Measurements from ENCODE around the gene C13orf46. TPM values are rescaled to one million over a fixed set of nuclear protein-coding genes. Genes with fewer than 3 reads are reported as not detected.

Gene C13orf46
- total RNA-seq = 10 to 100 TPM; 28.8 to 38.6 TPM

GRCh38 chr13:113973218-113974164 lies at the start of gene C13orf46:
Gene C13orf46 (minus strand): TSS chr13:113974076. CDS start chr13:113973997, 79 bp downstream.
- Histone ChIP-seq H3K27ac (peak within 1 kb of the TSS; percentile 97 to 100 (median 98)), H3K27me3 (no peaks in the 10 kb centered on the region), H3K4me1 (peaks cover 45% of the 10 kb centered on the region), H3K9me3 (no peaks in the 10 kb centered on the region), H3K4me3 (no peak within 1 kb of the TSS), H3K36me3 (replicated peaks in 1 of 2; ENCODE audit: insufficient read depth in 1 of 2, low read depth in 2 of 2) (no peaks in the 10 kb centered on the region)
- 89 to 95% methylated on average over 19 to 37 of the region's 44 CpGs for WGBS, 2 donors
- TF ChIP-seq CTCF (IDR thresholded peaks at IDR 0.05) (no peak), POLR2A (IDR thresholded peaks at IDR 0.05) (no peak)
- peak in 1 of 4 donors; percentile 10 for DNase-seq
- ATAC-seq = no peak
- intact Hi-C loops (cut with DNase I) = no loop called here

GRCh38 chr13:114022876-114023275 lies 49.0 kb upstream of the C13orf46 start:
- no peak for DNase-seq
- H3K4me1 ChIP-seq = peaks cover 7% of the 10 kb centered on the region
- H3K9me3 ChIP-seq = no peaks in the 10 kb centered on the region
- no peaks in the 10 kb centered on the region for H3K27me3 ChIP-seq
- no peak overlapping the region for H3K4me3 ChIP-seq
- 88 to 97% methylated on average over 3 to 12 of the region's 12 CpGs for WGBS, 2 donors
- no peak for TF ChIP-seq CTCF (IDR thresholded peaks at IDR 0.05)
- TF ChIP-seq POLR2A (IDR thresholded peaks at IDR 0.05) = no peak
- ATAC-seq = no peak
- intact Hi-C loops (cut with DNase I) = no loop called here
- H3K27ac ChIP-seq = no peak overlapping the region
- no peaks in the 10 kb centered on the region for H3K36me3 ChIP-seq (replicated peaks in 1 of 2; ENCODE audit: insufficient read depth in 1 of 2, low read depth in 2 of 2)

GRCh38 chr13:114022309-114022669 lies 48.4 kb upstream of the C13orf46 start:
- TF ChIP-seq POLR2A (IDR thresholded peaks at IDR 0.05) (no peak), CTCF (IDR thresholded peaks at IDR 0.05) (no peak)
- H3K27me3 ChIP-seq = no peaks in the 10 kb centered on the region
- peaks cover 7% of the 10 kb centered on the region for H3K4me1 ChIP-seq
- no peak for DNase-seq
- no peak overlapping the region for H3K4me3 ChIP-seq
- no peaks in the 10 kb centered on the region for H3K9me3 ChIP-seq
- ATAC-seq = no peak
- H3K36me3 ChIP-seq (replicated peaks in 1 of 2; ENCODE audit: insufficient read depth in 1 of 2, low read depth in 2 of 2) = no peaks in the 10 kb centered on the region
- WGBS, 2 donors = 84 to 96% methylated on average over 4 to 9 of the region's 9 CpGs
- no peak overlapping the region for H3K27ac ChIP-seq
- intact Hi-C loops (cut with DNase I) = no loop called here

- 80 to 94% methylated on average over 11 to 25 of the region's 25 CpGs for WGBS, 2 donors
- no peak for ATAC-seq
- Histone ChIP-seq H3K27me3 (no peaks in the 10 kb centered on the region), H3K27ac (no peak overlapping the region), H3K36me3 (replicated peaks in 1 of 2; ENCODE audit: insufficient read depth in 1 of 2, low read depth in 2 of 2) (no peaks in the 10 kb centered on the region), H3K9me3 (no peaks in the 10 kb centered on the region), H3K4me1 (peaks cover 7% of the 10 kb centered on the region), H3K4me3 (no peak overlapping the region)
- TF ChIP-seq CTCF (IDR thresholded peaks at IDR 0.05) (no peak), POLR2A (IDR thresholded peaks at IDR 0.05) (no peak)
- DNase-seq = no peak
- intact Hi-C loops (cut with DNase I) = no loop called here
Observed at GRCh38 chr13:114021464-114022308, 47.8 kb upstream of the C13orf46 start.

Data from body of pancreas (tissue), 4 donors.